Panc1 (cell line): ENCODE data around the gene GRAMD1B. TPM values are rescaled to one million over a fixed set of nuclear protein-coding genes. Genes with fewer than 3 reads are reported as not detected.

Experiments used
- ATAC-seq: fragments of 200-7000 bp; cut with Tn5 transposase; 2 replicates; pipeline ENCODE4 v1.9.1; 2020; ENCODE audit warnings: mild to moderate bottlenecking, moderate library complexity
- BruUV-seq: library from RNA; stranded (reverse); fragments of 400-500 nt; replicated peaks from 2 replicates; lab custom pipeline; 2021; lab: Mats Ljungman, UMichigan
- CTCF ChIA-PET: fragments of 300-600 bp; sonication (Branson Sonifier 250); formaldehyde crosslinking; loops from one replicate; lab custom pipeline; 2022; ENCODE audit warnings: antibody characterized with exemption; lab: Charles Lee
- POLR2A ChIA-PET: fragments of 300-600 bp; sonication (Branson Sonifier 250); formaldehyde crosslinking; loops from one replicate; lab custom pipeline; 2022; ENCODE audit warnings: antibody characterized with exemption; lab: Charles Lee
- DNase-seq: peaks from one replicate; pipeline ENCODE4 v3.0.0-alpha.2; 2010; ENCODE audit warnings: low read depth, low spot score
- H3K27ac ChIP-seq: 2 replicates; pipeline ENCODE4 v1.5.1; 2011; ENCODE audit warnings: mild to moderate bottlenecking, low read length, inconsistent platforms
- H3K27me3 ChIP-seq: fragments of 200-500 bp; sonication (Bioruptor generic); 2 replicates; pipeline ENCODE4 v1.6.0; 2014; ENCODE audit warnings: low read length, inconsistent platforms; ENCODE audit not compliant: control insufficient read depth, insufficient read depth
- H3K36me3 ChIP-seq: fragments of 200-500 bp; sonication (Bioruptor generic); 2 replicates; pipeline ENCODE4 v1.5.1; 2014; ENCODE audit warnings: inconsistent platforms, mild to moderate bottlenecking, low read length, moderate library complexity; ENCODE audit not compliant: control insufficient read depth, insufficient read depth
- H3K4me1 ChIP-seq: 2 replicates; pipeline ENCODE4 v1.5.1; 2011; ENCODE audit warnings: inconsistent platforms, mild to moderate bottlenecking, low read length, moderate library complexity; ENCODE audit not compliant: control insufficient read depth, insufficient read depth
- H3K4me3 ChIP-seq, 2 experiments: 2 replicates each; pipeline ENCODE4 v1.5.1; 2011 to 2012; ENCODE audit warnings: low read depth in 2 of 2, low read length in 2 of 2, mild to moderate bottlenecking in 2 of 2, inconsistent platforms in 1 of 2, moderate library complexity in 1 of 2
- H3K9me3 ChIP-seq: fragments of 200-500 bp; sonication (Bioruptor generic); 2 replicates; pipeline ENCODE4 v1.5.1; 2014; ENCODE audit warnings: low read depth, mild to moderate bottlenecking, inconsistent platforms, low read length, moderate library complexity; ENCODE audit not compliant: control insufficient read depth, insufficient read depth
- CTCF ChIP-seq: fragments of 450-650 bp; IDR thresholded peaks from 2 replicates; pipeline ENCODE4 v1.5.1; 2017; ENCODE audit warnings: mild to moderate bottlenecking
- POLR2AphosphoS5 ChIP-seq: IDR thresholded peaks from 2 replicates; pipeline ENCODE4 v1.6.1; 2012; ENCODE audit warnings: mild to moderate bottlenecking, low read depth, low read length, moderate library complexity
- REST ChIP-seq, 2 experiments: IDR thresholded peaks; 2 replicates each; pipeline ENCODE4 v1.6.1; 2011 to 2012; ENCODE audit warnings: low read depth in 2 of 2, control low read depth in 1 of 2, low read length in 1 of 2, mild to moderate bottlenecking in 1 of 2, moderate library complexity in 1 of 2; ENCODE audit not compliant: insufficient read depth in 1 of 2
- SIN3A ChIP-seq: IDR thresholded peaks from 2 replicates; pipeline ENCODE4 v1.6.1; 2012; ENCODE audit warnings: low read depth, mild to moderate bottlenecking, low read length, moderate library complexity, borderline replicate concordance; ENCODE audit not compliant: insufficient read depth
- TCF7L2 ChIP-seq: IDR thresholded peaks from 2 replicates; pipeline ENCODE4 v1.6.1; 2011; ENCODE audit warnings: mild to moderate bottlenecking, low read depth, low read length, inconsistent platforms
- in situ Hi-C: cut with HindIII; loops from 2 replicates; pipeline ENCODE4 v1.10.0; 2016; ENCODE audit warnings: low sequenced_read_pairs, low pct_unique_long_range_greater_than_20kb
- intact Hi-C: fragments of 100-400 bp; cut with micrococcal nuclease; formaldehyde crosslinking; loops from one replicate; pipeline ENCODE4 v1.10.0; 2022; ENCODE audit not compliant: unreplicated experiment
- total RNA-seq: library from RNA; stranded (reverse); gene quantifications from one replicate; pipeline ENCODE4 v1.2.1, GENCODE V29; 2021; ENCODE audit not compliant: unreplicated experiment

The GRAMD1B gene
- total RNA-seq, 1 experiment from 2014 or later = 0.46 TPM

GRCh38 chr11:123475469-123475868, 45.4 kb downstream of the GRAMD1B start:
- no peaks in the 10 kb centered on the region for H3K4me1 ChIP-seq
- peaks cover 8% of the 10 kb centered on the region for H3K27me3 ChIP-seq
- H3K27ac ChIP-seq = no peak overlapping the region
- in situ Hi-C loops = no loop called here
- ATAC-seq (no peak), DNase-seq (no peak)
- intact Hi-C loops = loop anchor here (5.0 kb wide), 1 partner anchor 373 kb away; no protein-coding TSS in a partner anchor
- no peaks in the 10 kb centered on the region for H3K36me3 ChIP-seq
- ChIA-PET CTCF (interaction anchor here (1.0 kb wide), 2 partner anchors 68 to 214 kb away, joined by 3 to 4 read pairs; no protein-coding TSS in a partner anchor), POLR2A (interaction anchor here (0.6 kb wide), 1 partner anchor 80 kb away, joined by 3 read pairs; no protein-coding TSS in a partner anchor)
- H3K9me3 ChIP-seq = no peaks in the 10 kb centered on the region
- no peak overlapping the region for H3K4me3 ChIP-seq
- BruUV-seq = no TSS peak
- peak; percentile 55 for TF ChIP-seq CTCF
- no peak for TF ChIP-seq TCF7L2

- DNase-seq (no peak), ATAC-seq (no peak)
- TF ChIP-seq SIN3A (no peak), TCF7L2 (no peak), REST (IDR thresholded peaks at IDR 0.05; ENCODE audit: insufficient read depth in 1 of 2, low read depth in 2 of 2, low read length in 1 of 2) (no peak), POLR2AphosphoS5 (no peak), CTCF (no peak)
- intact Hi-C loops (loop anchor here (5.0 kb wide), 1 partner anchor 375 kb away; no protein-coding TSS in a partner anchor), in situ Hi-C loops (no loop called here)
- POLR2A ChIA-PET = no interaction called here
- H3K27ac ChIP-seq = no peak overlapping the region
- CTCF ChIA-PET = interaction anchor here (0.6 kb wide), 1 partner anchor 159 kb away, joined by 3 read pairs; no protein-coding TSS in a partner anchor
- H3K9me3 ChIP-seq = no peaks in the 10 kb centered on the region
- no TSS peak for BruUV-seq
- no peak overlapping the region for H3K4me3 ChIP-seq
- H3K36me3 ChIP-seq = no peaks in the 10 kb centered on the region
- H3K4me1 ChIP-seq = no peaks in the 10 kb centered on the region
- H3K27me3 ChIP-seq = peaks cover 10% of the 10 kb centered on the region
These were observed 47.3 kb downstream of the GRAMD1B start for GRCh38 chr11:123477205-123477907.
